ELR (cell line): ENCODE measurements around the gene XKR7.

ENCODE experiments used
- DNase-seq: peaks from one replicate; pipeline ENCODE4 v3.0.0-alpha.2; 2015; ENCODE audit warnings: low read depth

Gene XKR7

DNA sequence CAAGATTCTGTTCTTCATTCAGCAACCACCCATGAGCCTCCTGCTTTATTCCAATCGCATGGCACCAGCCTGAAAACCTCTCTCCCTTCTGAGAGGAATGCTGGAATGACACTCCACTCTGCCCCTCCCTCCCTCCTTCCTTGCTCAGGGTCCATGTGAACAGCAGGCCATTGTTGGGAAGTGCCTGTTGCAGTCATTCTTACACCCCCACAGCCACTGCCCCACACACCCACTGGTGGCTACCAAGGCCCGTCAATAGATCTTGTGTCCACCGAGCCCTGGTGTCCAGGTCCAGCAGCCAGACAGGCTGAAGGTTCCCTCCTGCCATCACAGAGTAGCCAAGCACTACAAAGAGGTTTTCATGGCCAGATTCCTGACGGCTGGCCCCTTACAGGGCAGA, 22.6 kb upstream of the XKR7 start:
- DNase-seq = no peak

DNA sequence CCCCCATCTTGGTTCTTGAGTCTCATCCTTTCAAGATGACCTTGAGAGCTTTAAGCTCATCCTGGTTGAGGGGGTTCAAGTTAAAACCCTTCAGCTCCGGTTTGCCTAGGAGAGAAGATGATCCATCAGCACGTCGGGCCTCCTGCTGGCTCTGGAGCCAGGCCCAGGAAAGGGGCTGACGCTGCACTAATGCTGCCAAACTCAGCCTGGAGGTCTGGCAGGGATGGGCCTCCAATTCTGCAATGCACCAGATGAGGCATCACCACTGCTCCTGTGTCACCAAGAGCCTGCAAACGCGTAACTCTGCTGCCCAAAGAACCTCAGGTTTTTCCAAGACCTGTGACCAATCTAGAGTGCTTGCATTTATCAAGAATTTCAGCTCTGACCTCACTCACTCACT, 22.2 kb upstream of the XKR7 start:
- no peak for DNase-seq

DNA sequence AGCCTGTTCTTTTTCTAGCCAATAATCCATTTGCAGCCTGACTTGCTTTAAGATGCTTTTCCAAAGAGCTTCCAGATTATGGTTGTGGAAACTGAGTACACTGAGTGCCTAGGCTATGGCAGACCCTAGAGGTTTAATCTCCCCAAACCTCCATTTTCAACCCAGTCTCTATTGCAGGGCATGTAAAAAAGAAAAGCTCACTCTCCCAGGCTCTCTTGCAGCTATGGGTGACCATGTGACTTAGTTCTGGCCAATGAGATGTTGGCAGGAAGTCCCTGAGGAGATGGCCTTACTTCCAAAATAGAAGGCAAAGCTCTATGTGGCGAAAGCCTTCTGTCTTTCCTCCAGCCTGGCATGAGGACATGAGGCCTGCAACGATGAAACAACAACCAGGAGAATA, 19.9 kb upstream of the XKR7 start:
- DNase-seq = no peak

DNA sequence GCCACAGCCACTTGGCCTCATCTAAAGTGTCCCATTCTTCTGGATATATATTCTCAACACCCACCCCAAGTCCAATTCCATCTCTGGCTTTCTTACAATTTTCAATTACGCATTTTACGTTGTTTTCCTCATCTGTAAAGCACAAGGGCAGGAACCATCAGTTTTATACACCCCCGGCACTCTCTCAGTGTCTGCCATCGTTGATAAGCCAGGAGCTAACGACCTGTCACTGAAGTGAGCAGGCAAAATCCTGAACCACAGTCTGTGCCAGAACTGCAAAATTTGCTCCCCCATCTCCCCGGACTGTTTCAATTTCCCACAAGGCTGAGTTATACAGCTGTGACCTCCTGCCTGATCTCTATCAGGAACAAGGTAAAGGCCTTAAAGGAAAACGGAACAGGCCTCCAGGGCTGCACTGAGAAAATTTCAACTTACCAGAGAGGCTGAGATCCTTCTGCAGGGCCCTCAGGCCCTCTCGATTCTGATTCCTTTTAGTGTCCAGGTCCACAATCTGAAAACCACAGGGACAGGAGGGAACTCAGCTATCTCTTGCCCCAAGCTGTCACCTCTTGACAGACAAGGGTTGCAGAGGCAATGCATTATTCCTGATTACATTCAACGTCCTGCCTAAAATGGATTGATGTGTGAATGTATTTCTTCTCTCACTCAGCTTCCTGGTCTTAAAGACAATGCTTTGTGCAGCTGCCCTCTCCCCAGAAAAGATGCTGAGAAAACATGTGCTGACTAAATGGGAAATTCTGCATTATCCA, 17.9 kb upstream of the XKR7 start:
- no peak for DNase-seq

DNA sequence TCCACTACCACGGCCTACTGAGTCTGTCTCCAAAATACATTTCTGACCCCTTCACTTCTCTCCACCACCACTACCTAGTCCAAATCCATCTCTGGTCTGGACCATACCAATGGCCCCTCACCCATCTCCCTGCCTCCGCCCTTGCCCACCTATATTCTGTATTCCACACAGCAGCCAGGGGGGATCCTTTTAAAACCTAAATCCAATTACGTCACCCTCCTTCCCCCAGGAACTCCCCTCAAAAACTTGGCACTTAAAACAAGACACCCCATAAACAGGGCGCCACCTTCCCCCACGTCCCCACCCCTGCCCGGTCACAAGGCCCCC, 16.8 kb upstream of the XKR7 start:
- no peak for DNase-seq

DNA sequence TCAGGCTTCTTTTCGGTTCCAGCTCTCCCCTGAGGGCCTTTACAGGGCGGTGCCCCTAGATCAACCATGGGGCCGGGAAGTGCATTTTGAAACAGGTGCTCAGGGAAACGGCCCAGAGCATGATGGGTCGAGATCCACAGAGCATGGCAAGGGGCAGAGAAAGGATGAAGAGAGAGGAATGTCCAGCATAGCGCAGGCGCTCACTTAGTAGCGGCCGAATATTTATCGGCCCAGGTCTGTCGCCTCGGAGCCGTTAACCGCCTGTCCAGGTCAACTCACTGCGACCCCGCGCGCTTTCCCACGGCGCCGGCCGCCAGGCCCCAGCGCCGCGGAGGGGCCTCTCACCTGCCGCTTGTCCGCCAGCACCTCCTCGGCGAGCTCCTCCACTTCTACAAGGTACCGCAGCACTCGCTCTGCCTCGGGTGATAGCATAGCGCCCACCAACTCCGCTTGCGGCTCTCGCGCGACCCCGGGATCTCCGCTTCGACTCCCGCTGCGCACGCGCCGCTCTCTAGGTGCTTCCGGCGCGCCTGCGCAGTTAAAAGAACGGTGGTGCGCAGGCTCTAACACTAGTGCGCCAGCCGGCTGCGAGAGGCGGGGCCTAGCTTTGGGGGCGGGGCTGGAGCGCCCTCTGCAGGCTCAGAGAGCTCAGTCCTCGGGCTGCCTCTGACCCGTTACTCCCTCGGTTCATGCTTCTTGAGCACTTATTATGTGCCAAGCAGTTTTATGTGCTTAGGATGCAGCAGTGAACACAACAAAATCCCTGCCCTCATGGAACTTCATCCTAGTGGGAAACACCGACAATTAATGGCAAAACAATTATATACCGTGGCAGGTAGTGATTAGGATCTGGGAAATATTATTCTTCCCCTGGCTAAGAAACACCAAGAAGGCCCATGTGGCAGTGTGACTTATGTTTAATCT, 16.2 kb upstream of the XKR7 start, which contains the start of gene PDRG1:
Gene PDRG1 (minus strand): TSS at position 517 of the 924 bp plus-strand sequence. CDS start 85 bp downstream, at position 432.
- peak; percentile 98 for DNase-seq

DNA sequence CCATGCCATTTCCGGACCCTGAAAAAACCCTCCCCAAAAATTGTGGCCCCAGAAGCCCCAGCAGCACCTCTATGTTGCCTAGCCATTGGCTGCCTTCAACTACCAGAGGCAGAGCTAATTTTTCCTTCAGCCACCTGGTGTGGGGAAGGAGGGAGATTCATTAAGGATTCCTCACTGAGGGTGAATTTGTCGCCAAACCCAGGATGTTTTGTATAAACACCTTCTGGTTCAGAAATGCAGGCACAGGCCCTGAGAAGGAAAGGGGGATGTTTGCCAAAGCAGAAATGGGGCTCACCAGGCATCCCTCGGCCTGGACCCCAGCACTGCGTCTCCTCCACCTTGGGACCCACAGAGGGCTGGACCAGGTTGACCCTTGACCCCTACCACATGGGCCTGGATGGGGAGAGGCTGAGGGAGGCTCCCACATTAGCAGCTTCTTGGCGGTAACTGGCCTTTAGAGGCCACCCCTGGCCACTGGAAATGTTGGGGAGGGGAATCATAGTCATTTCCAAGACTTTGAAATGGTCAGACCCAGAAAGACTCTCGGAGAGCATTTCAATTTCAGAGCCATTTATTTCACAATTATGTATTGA, 14.3 kb upstream of the XKR7 start:
- DNase-seq = no peak

DNA sequence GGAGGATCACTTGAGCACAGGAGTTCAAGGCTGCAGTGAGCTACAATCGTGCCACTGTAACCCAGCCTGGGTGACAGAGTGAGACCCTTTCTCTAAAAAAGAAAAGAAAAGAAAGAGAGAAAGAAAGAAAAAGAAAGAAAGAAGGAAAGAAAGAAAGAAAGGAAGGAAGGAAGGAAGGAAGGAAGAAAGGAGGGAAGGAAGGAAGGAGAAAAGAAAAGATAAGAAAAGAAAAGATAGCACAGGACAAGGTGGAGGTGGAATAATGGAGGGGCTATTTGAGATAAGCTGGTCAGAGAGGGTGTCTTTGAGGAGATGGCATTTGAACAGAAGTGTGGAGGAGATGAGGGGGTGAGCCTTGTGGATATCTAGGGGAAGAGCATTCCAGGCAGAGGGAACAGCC, 13.5 kb upstream of the XKR7 start:
- DNase-seq = no peak

DNA sequence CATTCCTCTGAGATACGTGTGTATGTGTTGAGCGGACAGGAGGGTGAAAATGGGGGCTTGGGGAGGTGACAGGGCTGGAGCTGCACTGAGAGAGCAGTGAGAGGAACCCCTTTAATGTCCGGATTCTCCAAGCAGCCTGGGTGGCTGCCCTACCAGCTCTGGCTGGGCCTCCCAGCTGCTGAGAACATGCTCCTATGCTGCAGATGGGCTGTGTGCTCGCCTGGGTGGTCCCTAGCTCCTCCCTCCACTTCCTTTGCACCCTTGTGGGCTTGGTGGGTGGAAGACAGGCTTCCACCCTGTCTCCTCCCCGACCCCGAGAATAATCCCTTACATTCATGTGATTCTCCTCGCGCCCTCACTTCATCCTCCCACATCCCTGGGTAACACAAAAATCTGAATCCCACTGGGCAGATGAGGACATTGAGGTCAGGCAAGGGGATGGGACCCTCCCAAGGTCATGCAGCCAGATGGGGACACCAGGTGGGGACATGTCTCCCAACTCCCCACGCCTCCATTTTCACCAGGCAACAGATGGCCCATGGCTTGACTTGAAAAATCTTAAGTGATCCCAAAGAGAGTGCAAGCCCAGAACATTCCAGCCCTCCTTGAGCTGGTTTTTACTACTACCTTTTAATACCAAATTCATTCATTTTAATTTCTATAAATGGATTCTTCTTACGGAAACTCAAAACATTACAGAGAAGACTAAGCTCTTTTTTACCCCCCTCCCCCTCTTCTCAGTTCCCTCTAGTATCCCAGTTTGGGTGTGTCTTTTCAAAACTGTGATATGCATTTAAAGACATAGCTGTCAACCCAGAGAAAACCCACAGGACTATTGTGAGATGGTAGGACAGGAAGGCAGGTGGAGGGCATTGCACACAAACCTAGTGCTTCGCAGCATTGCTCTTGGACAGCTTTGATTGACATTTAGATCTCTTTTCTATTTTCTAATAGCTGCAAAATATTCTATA, 11.1 kb upstream of the XKR7 start:
- DNase-seq = no peak

DNA sequence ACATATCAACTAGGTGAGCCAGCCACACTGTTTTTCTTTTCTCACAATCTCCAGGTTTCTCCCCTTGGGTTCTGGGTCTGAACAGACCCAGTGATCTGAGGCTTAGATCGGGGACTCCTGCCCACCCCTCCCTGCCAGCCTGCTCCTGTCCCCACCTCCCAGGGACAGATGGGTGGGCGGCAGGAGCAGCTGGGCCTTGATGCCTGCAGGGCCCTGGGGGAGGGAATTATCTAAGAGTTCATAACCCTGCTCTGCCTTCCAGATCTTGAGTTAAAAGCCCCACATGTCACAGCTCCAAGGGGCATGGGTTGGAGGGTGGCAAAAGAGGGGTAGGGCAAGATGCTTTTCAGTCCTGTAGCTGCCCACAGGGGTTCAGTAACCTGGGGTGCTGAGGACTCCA, 5.2 kb upstream of the XKR7 start:
- no peak for DNase-seq

DNA sequence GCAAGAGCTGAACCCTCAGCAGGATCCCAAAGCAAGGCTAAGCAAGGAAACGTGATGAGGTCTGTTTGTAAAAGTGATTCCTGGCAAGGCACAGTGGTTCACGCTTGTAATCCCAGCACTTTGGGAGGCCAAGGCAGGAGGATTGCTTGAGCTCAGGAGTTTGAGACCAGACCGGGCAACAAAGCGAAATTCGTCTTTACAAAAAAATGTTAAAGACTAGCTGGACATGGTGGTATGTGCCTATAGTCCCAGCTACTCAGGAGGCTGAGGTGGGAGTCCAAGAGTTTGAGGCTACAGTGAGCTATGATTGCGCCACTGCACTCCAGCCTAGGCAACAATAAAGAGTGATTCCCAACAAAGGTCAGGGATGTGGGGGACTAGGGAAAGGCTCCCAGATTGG, 4.1 kb upstream of the XKR7 start:
- no peak for DNase-seq

DNA sequence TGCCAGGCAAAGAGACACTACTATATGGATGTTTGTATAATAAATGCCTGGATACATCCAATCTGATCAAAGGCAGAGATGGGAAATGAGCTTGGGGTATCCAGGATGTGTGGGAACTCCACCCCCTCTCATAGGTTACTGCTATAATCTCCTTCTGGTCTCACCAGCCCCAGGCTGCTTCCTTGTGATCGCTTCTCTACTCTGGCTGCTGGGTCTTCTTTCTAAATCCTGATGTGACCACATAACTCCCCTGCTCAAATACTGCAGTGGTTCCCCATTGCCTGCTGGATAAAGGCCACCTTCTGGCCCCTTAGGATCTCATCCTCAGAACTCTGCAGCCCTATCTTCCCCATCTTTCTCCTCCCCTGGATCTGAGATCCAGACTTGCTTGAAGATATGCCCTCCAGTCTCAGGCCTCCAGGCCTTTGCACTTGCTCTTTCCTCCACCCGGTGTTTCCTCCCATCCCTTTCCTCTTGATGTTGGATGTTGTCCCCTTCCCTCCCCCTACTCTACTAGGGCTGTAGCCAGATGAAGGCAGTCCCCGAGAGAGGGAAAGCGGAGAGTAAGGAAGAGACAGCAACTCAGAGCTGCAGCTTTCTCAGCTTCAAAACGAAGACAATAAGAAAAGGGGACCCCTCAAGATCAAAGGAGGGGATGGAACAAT, 828 bp upstream of the XKR7 start:
- no peak for DNase-seq

DNA sequence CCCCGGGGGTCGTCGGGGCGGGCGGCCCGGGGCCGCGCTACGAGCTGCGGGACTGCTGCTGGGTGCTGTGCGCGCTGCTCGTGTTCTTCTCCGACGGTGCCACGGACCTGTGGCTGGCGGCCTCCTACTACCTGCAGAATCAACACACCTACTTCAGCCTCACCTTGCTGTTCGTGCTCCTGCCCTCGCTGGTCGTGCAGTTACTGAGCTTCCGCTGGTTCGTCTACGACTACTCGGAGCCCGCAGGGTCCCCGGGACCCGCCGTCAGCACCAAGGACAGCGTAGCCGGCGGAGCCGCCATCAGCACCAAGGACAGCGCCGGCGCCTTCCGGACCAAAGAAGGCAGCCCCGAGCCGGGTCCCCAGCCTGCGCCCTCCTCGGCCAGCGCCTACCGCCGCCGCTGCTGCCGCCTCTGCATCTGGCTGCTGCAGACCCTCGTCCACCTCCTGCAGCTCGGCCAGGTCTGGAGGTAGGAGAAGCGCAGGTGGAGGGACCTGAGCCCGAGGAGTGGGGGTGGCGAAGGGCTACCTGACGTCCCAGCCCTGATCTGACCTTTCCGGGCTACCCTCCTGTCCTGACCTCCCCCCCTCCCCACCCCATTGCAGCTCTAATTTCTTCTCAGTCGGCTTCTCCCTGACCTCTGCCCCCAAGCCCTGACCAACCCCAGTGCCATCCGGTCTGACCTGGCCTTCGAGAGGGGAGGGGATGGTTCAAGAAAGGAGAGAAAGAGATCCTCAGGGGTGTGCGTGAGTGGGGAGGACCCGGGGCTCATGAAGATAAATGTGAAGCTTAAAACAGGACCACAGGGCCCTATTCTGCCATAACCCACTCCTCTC, 558 bp downstream of the XKR7 start:
- DNase-seq = peak; percentile 75

DNA sequence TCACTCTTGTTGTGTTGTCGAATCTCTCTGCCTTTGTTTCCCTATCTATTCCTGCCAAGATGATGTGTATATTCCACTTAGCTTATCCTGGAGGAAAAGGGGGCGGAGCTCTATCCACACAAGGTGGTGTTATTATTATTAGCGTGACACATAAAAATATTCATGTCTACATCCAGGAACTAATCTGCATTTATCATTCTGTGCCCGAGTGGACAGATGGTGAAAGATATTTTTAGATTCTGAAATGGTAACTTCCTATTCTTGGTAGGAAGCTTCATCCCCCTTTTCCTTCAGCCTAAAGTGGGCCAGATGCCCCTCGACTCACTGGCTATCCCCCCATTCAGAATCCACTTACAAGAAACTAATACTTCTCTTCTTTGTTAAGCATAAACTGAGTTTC, 2.0 kb downstream of the XKR7 start:
- no peak for DNase-seq

DNA sequence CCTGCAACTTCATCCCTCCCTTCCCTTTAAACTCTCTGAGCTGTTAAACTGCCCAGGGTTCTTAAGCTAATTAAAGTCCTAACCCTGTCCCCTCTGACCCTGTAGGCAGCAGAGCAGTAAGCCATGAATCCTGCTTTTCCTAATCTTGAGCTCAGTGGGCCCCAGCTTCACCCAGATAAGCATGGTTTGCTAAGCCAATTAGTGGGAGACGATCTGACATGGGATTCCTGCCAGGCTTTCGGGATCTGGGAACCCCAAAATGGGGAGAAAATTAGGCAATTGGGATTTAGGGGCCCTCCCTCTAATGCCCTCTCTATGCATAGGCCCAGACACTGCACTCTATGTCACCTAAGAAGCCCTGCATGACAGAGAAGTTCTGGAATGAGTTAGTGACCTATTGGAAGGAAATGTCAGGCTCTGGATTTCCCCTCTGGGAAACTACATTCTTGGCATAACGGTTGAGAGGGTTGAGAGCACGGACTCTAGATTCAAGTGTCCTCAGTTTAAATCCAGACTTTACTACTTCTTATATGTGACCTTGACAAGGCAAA, 4.6 kb downstream of the XKR7 start:
- DNase-seq = peak; percentile 59

DNA sequence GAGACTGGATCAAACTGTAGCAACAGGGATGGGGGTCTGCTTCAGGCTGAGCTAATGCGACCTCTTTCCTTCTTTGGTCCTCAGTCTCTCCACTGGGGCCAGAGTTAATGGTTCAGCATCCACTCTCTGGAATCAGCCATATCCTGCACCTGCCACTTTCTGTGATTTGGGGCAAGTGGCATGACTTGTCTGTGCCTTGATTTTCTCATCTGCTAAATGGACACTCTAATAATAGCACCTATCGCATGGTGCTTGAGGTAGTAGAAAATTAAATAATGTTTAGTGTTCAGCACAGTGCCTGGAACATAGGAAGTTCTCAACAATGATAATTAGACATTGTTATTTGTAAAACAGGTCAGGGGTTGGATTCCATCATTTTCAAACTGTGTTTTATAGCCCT, 6.3 kb downstream of the XKR7 start:
- DNase-seq = no peak

DNA sequence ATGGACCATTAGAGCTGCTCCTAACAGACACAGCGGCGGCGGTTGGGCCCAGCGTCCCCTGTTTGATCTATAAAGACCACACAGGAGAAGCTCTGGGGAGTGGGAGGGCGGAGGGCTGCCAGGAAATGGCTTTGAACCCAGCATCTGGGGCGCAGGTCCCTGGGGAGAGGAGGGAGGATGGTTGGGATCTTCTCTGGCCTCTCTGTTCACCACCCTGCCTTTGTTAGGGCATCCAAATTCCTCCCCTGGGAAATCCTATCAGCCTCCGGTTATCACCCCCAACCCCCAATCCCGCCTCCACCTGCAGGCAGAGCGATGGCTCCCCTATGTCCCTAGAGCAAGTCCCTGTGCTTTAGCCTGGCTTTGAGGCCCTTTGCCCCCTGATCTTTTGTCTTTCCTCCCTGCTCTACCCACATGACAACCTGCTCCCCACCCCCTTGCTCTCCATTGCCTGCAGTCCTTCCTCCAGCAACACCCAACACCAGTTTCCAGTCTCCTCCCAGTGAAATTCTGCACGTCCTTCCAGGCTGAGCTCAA, 7.1 kb downstream of the XKR7 start:
- no peak for DNase-seq

DNA sequence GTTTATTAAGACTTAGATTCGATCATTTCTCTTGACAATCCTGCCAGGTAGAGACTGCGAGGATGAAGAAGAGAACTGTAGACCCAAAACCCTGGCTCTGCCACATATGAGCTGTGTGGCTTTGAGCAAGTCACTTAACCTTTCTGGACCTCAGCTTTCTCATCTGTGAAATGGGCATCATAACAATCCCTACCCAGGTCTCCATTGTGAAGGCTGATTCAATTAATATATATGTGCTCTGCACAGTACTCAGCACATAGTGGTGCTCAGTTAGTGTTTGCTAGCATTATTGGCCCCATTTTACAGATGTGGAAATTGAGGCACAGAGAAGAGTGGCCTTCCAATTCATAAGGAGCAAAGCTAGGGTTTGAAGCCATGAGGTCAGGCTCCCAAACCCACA, 7.9 kb downstream of the XKR7 start:
- no peak for DNase-seq

DNA sequence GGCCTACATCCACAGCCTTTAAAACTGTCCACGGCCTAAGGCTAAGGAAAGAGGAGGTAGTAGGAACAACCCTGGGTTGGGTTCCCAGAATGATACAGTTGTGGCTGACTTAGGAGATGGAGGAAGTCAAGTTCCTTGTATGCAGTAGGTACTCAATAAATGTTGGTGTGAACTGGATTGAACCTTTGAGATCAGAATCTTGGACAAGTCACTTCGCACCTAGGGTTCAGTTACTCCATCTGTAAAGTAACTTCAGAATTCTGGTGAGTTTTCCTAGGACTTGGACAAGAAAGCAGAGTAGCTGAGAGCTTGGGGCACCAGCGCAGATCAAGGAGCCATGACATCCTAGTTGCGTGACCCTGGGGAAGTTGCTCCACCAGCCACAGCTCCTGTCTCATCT, 9.1 kb downstream of the XKR7 start:
- DNase-seq = no peak
